GM19239 (cell line): ENCODE results near the gene ADARB2.

ENCODE experiments used
- DNase-seq: peaks from one replicate; pipeline ENCODE4 v3.0.0; 2011; ENCODE audit warnings: low spot score; ENCODE audit not compliant: insufficient read length
- FAIRE-seq: peaks from 2 replicates; lab custom pipeline; 2011; peaks lifted over from hg19 to GRCh38; lab: Jason Lieb, UNC

ADARB2 gene

GRCh38 chr10:1557081-1557480 is 180.2 kb downstream of the ADARB2 start:
- DNase-seq = no peak
- no peak for FAIRE-seq

- no peak for DNase-seq
- no peak for FAIRE-seq
These were observed 180.8 kb downstream of the ADARB2 start for GRCh38 chr10:1556496-1556895.

- FAIRE-seq (no peak), DNase-seq (no peak)
These were observed 183.4 kb downstream of the ADARB2 start for GRCh38 chr10:1553951-1554350.

GRCh38 chr10:1552881-1553670 is 184.2 kb downstream of the ADARB2 start:
- no peak for DNase-seq
- FAIRE-seq = no peak

GRCh38 chr10:1552406-1552805 is 184.9 kb downstream of the ADARB2 start:
- DNase-seq = no peak
- no peak for FAIRE-seq

- DNase-seq (no peak), FAIRE-seq (no peak)
These were observed 185.5 kb downstream of the ADARB2 start for GRCh38 chr10:1551636-1552338.

GRCh38 chr10:1550616-1551015 is 186.7 kb downstream of the ADARB2 start:
- no peak for FAIRE-seq
- no peak for DNase-seq

- no peak for DNase-seq
- FAIRE-seq = no peak
These were observed 187.1 kb downstream of the ADARB2 start for GRCh38 chr10:1550291-1550595.

GRCh38 chr10:1549591-1550290 is 187.6 kb downstream of the ADARB2 start:
- DNase-seq (no peak), FAIRE-seq (no peak)

- FAIRE-seq (peak; percentile 75), DNase-seq (peak; percentile 30)
These were observed 188.7 kb downstream of the ADARB2 start for GRCh38 chr10:1548596-1548995.

GRCh38 chr10:1548146-1548545 is 189.2 kb downstream of the ADARB2 start:
- FAIRE-seq = no peak
- DNase-seq = no peak

- no peak for FAIRE-seq
- no peak for DNase-seq
These were observed 190.8 kb downstream of the ADARB2 start for GRCh38 chr10:1546431-1547110.

- FAIRE-seq (no peak), DNase-seq (no peak)
These were observed 191.8 kb downstream of the ADARB2 start for GRCh38 chr10:1545524-1545923.

- DNase-seq (no peak), FAIRE-seq (no peak)
These were observed 192.4 kb downstream of the ADARB2 start for GRCh38 chr10:1544929-1545328.

GRCh38 chr10:1544209-1544673 is 193.1 kb downstream of the ADARB2 start:
- no peak for DNase-seq
- no peak for FAIRE-seq

- FAIRE-seq (no peak), DNase-seq (no peak)
These were observed 193.7 kb downstream of the ADARB2 start for GRCh38 chr10:1543596-1543995.

- DNase-seq (no peak), FAIRE-seq (no peak)
These were observed 194.4 kb downstream of the ADARB2 start for GRCh38 chr10:1542941-1543340.

- DNase-seq = no peak
- FAIRE-seq = no peak
These were observed 197.2 kb downstream of the ADARB2 start for GRCh38 chr10:1540144-1540543.

GRCh38 chr10:1539216-1539615 is 198.1 kb downstream of the ADARB2 start:
- no peak for FAIRE-seq

GRCh38 chr10:1538531-1539061 is 198.7 kb downstream of the ADARB2 start:
- FAIRE-seq = no peak
- DNase-seq = no peak

More at GRCh38 chr10:1539216-1539615, 198.1 kb downstream of the ADARB2 start:
- no peak for DNase-seq
